ENCODE measurements around the gene FOLR1.

DNA sequence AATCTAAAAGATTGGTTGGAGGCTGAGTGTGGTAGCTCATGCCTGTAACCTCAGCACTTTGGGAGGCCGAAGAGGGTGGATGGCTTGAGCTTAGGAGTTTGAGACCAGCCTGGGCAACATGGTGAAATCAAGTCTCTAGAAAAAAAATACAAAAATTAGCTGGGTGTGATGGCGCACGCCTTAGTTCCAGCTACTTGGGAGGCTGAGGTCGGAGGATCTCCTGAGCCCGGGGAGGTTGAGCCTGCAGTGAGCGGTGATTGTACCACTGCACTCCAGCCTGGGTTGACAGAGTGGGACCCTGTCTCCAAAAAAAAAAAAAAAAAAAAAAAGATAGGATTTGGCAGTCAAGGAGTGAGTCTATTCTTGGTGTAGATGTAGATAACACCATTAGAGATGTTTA lies 10.6 kb downstream of the FOLR1 start:
- TF ChIP-seq, protein P1, sequence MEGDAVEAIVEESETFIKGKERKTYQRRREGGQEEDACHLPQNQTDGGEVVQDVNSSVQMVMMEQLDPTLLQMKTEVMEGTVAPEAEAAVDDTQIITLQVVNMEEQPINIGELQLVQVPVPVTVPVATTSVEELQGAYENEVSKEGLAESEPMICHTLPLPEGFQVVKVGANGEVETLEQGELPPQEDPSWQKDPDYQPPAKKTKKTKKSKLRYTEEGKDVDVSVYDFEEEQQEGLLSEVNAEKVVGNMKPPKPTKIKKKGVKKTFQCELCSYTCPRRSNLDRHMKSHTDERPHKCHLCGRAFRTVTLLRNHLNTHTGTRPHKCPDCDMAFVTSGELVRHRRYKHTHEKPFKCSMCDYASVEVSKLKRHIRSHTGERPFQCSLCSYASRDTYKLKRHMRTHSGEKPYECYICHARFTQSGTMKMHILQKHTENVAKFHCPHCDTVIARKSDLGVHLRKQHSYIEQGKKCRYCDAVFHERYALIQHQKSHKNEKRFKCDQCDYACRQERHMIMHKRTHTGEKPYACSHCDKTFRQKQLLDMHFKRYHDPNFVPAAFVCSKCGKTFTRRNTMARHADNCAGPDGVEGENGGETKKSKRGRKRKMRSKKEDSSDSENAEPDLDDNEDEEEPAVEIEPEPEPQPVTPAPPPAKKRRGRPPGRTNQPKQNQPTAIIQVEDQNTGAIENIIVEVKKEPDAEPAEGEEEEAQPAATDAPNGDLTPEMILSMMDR (IDR thresholded peaks at IDR 0.05) = no peak
- no peak for TF ChIP-seq POLR2AphosphoS5 (IDR thresholded peaks at IDR 0.05; ENCODE audit: insufficient read depth in 1 of 2, low read depth in 1 of 2)
